Osteoblast (primary cell): ENCODE data around the gene RAB44. TPM values are rescaled to one million over a fixed set of nuclear protein-coding genes. Genes with fewer than 3 reads are reported as not detected.

Source experiments
- DNase-seq: peaks from one replicate; pipeline ENCODE4 v3.0.0; 2011; ENCODE audit warnings: low spot score, mixed read lengths; ENCODE audit not compliant: insufficient read length; ENCODE audit errors: missing footprints
- H2AFZ ChIP-seq: 2 replicates; pipeline ENCODE4 v1.6.0; 2011; ENCODE audit warnings: mild to moderate bottlenecking, low read length
- H3K27ac ChIP-seq: 2 replicates; pipeline ENCODE4 v1.5.1; 2011; ENCODE audit warnings: mild to moderate bottlenecking, low read depth, low read length, moderate library complexity
- H3K27me3 ChIP-seq: 2 replicates; pipeline ENCODE4 v1.6.0; 2012; ENCODE audit warnings: mild to moderate bottlenecking, control low read depth, inconsistent platforms, low read length, moderate library complexity; ENCODE audit not compliant: insufficient read depth
- H3K36me3 ChIP-seq: 2 replicates; pipeline ENCODE4 v1.5.1; 2011; ENCODE audit warnings: mild to moderate bottlenecking, low read length, control low read depth, moderate library complexity; ENCODE audit not compliant: insufficient read depth
- H3K4me1 ChIP-seq: 2 replicates; pipeline ENCODE4 v1.5.1; 2011; ENCODE audit warnings: mild to moderate bottlenecking, low read length, control low read depth, moderate library complexity; ENCODE audit not compliant: insufficient read depth
- H3K4me2 ChIP-seq: 2 replicates; pipeline ENCODE4 v1.6.0; 2011; ENCODE audit warnings: mild to moderate bottlenecking, low read length; ENCODE audit not compliant: insufficient read depth
- H3K4me3 ChIP-seq: fragments of 200-600 bp; sonication (generic); 3 replicates; pipeline ENCODE4 v1.5.1; 2012; ENCODE audit warnings: mild to moderate bottlenecking, low read length, inconsistent platforms; ENCODE audit not compliant: insufficient read depth
- H3K79me2 ChIP-seq: 2 replicates; pipeline ENCODE4 v1.6.0; 2012; ENCODE audit warnings: mild to moderate bottlenecking, low read length, control low read depth, inconsistent platforms; ENCODE audit not compliant: insufficient read depth
- H3K9me3 ChIP-seq: 2 replicates; pipeline ENCODE4 v1.5.1; 2011; ENCODE audit warnings: low read depth, low read length, control low read depth
- H4K20me1 ChIP-seq: 2 replicates; pipeline ENCODE4 v1.6.0; 2012; ENCODE audit warnings: mild to moderate bottlenecking, low read length, control low read depth; ENCODE audit not compliant: insufficient read depth
- CTCF ChIP-seq: IDR thresholded peaks from 2 replicates; pipeline ENCODE4 v1.5.1; 2011; ENCODE audit warnings: mild to moderate bottlenecking, low read depth, low read length, moderate library complexity; ENCODE audit errors: extremely low read depth
- total RNA-seq: library from RNA; depleted of rRNA; stranded (reverse); fragments of >200 nt; gene quantifications from 2 replicates; pipeline ENCODE4 v1.2.3, GENCODE V29; 2012

The RAB44 gene
- total RNA-seq, 1 donor: 0.36 TPM

GRCh38 chr6:36735110-36736071, 37.8 kb downstream of the RAB44 start:
- peak overlapping the region; percentile 60 for H3K4me3 ChIP-seq
- peak; percentile 97 for DNase-seq
- H4K20me1 ChIP-seq: no peaks in the 10 kb centered on the region
- no peaks in the 10 kb centered on the region for H3K36me3 ChIP-seq
- peak overlapping the region; percentile 83 for H3K4me2 ChIP-seq
- peaks cover 17% of the 10 kb centered on the region for H3K4me1 ChIP-seq
- peak; percentile 19 for TF ChIP-seq CTCF
- H3K27ac ChIP-seq: peak overlapping the region; percentile 43
- no peaks in the 10 kb centered on the region for H3K9me3 ChIP-seq
- no peaks in the 10 kb centered on the region for H3K27me3 ChIP-seq
- no peaks in the 10 kb centered on the region for H3K79me2 ChIP-seq
- H2AFZ ChIP-seq: peak overlapping the region; percentile 85

- H2AFZ ChIP-seq: no peak overlapping the region
Observed at GRCh38 chr6:36737043-36737785, 39.6 kb downstream of the RAB44 start.

GRCh38 chr6:36738108-36738507, 40.5 kb downstream of the RAB44 start:
- no peaks in the 10 kb centered on the region for H3K9me3 ChIP-seq
- no peak overlapping the region for H2AFZ ChIP-seq
- H3K27me3 ChIP-seq: no peaks in the 10 kb centered on the region
- no peak for TF ChIP-seq CTCF
- no peaks in the 10 kb centered on the region for H4K20me1 ChIP-seq
- DNase-seq: peak; percentile 58
- no peak overlapping the region for H3K4me3 ChIP-seq
- H3K4me2 ChIP-seq: no peak overlapping the region
- no peaks in the 10 kb centered on the region for H3K79me2 ChIP-seq
- H3K4me1 ChIP-seq: peaks cover 17% of the 10 kb centered on the region
- H3K27ac ChIP-seq: no peak overlapping the region
- H3K36me3 ChIP-seq: no peaks in the 10 kb centered on the region

More at GRCh38 chr6:36737043-36737785, 39.6 kb downstream of the RAB44 start:
- Histone ChIP-seq H3K4me1 (peaks cover 17% of the 10 kb centered on the region), H3K27ac (no peak overlapping the region), H3K4me3 (no peak overlapping the region), H3K4me2 (no peak overlapping the region), H4K20me1 (no peaks in the 10 kb centered on the region), H3K79me2 (no peaks in the 10 kb centered on the region), H3K9me3 (no peaks in the 10 kb centered on the region), H3K27me3 (no peaks in the 10 kb centered on the region), H3K36me3 (no peaks in the 10 kb centered on the region)
- DNase-seq: peak; percentile 76
- no peak for TF ChIP-seq CTCF
